Astrocyte (in vitro differentiated cells and primary cell): ENCODE results near the gene MYO16. TPM values are rescaled to one million over a fixed set of nuclear protein-coding genes. Genes with fewer than 3 reads are reported as not detected.

ENCODE experiments used
- DNase-seq: peaks from one replicate; pipeline ENCODE4 v3.0.0-alpha.2; 2010; ENCODE audit warnings: low read depth
- FAIRE-seq: peaks from 2 replicates; lab custom pipeline; 2011; peaks lifted over from hg19 to GRCh38; lab: Jason Lieb, UNC
- H2AFZ ChIP-seq: 2 replicates; pipeline ENCODE4 v1.6.0; 2012; ENCODE audit warnings: low read depth, low read length, inconsistent platforms
- H3K27ac ChIP-seq: 2 replicates; pipeline ENCODE4 v1.5.1; 2011; ENCODE audit warnings: low read depth, low read length, inconsistent platforms
- H3K27me3 ChIP-seq: 2 replicates; pipeline ENCODE4 v1.6.0; 2011; ENCODE audit warnings: low read length, inconsistent platforms; ENCODE audit not compliant: insufficient read depth
- H3K36me3 ChIP-seq: 2 replicates; pipeline ENCODE4 v1.5.1; 2011; ENCODE audit warnings: low read length, inconsistent platforms; ENCODE audit not compliant: insufficient read depth
- H3K4me1 ChIP-seq: 2 replicates; pipeline ENCODE4 v1.5.1; 2011; ENCODE audit warnings: low read length, inconsistent platforms; ENCODE audit not compliant: insufficient read depth
- H3K4me2 ChIP-seq: 2 replicates; pipeline ENCODE4 v1.6.0; 2012; ENCODE audit warnings: low read length, inconsistent platforms
- H3K4me3 ChIP-seq: 2 replicates; pipeline ENCODE4 v1.5.1; 2011; ENCODE audit warnings: low read depth, mild to moderate bottlenecking, low read length, inconsistent platforms; ENCODE audit not compliant: insufficient read depth
- H3K79me2 ChIP-seq: 2 replicates; pipeline ENCODE4 v1.6.0; 2012; ENCODE audit warnings: mild to moderate bottlenecking, low read length, inconsistent platforms; ENCODE audit not compliant: insufficient read depth
- H3K9ac ChIP-seq: 2 replicates; pipeline ENCODE4 v1.6.0; 2012; ENCODE audit warnings: mild to moderate bottlenecking, low read length, inconsistent platforms
- H3K9me3 ChIP-seq: 2 replicates; pipeline ENCODE4 v1.5.1; 2012; ENCODE audit warnings: low read depth, mild to moderate bottlenecking, low read length, inconsistent platforms; ENCODE audit not compliant: insufficient read depth
- H4K20me1 ChIP-seq: 2 replicates; pipeline ENCODE4 v1.6.0; 2012; ENCODE audit warnings: low read length, inconsistent platforms; ENCODE audit not compliant: insufficient read depth
- H3K27ac Mint-ChIP-seq: one replicate; pipeline ENCODE4 v1.8.0; 2021; ENCODE audit warnings: mild to moderate bottlenecking, mixed read lengths; ENCODE audit not compliant: unreplicated experiment
- H3K27me3 Mint-ChIP-seq: one replicate; pipeline ENCODE4 v1.8.0; 2021; ENCODE audit warnings: low read depth, mixed read lengths; ENCODE audit not compliant: unreplicated experiment
- H3K36me3 Mint-ChIP-seq: one replicate; pipeline ENCODE4 v1.8.0; 2021; ENCODE audit warnings: low read depth, mixed read lengths; ENCODE audit not compliant: unreplicated experiment
- H3K4me1 Mint-ChIP-seq: one replicate; pipeline ENCODE4 v1.8.0; 2021; ENCODE audit warnings: low read depth, mixed read lengths; ENCODE audit not compliant: unreplicated experiment
- H3K4me3 Mint-ChIP-seq: one replicate; pipeline ENCODE4 v1.8.0; 2021; ENCODE audit warnings: mild to moderate bottlenecking, moderate library complexity, mixed read lengths; ENCODE audit not compliant: unreplicated experiment
- H3K9me3 Mint-ChIP-seq: one replicate; pipeline ENCODE4 v1.8.0; 2021; ENCODE audit warnings: mild to moderate bottlenecking, mixed read lengths; ENCODE audit not compliant: unreplicated experiment
- CTCF ChIP-seq: IDR thresholded peaks from 2 replicates; pipeline ENCODE4 v1.5.1; 2011; ENCODE audit warnings: low read depth, mild to moderate bottlenecking, inconsistent platforms, low read length, moderate library complexity; ENCODE audit not compliant: insufficient read depth
- EZH2 ChIP-seq: IDR thresholded peaks from 2 replicates; pipeline ENCODE4 v1.6.1; 2012; ENCODE audit warnings: mild to moderate bottlenecking, low read length, inconsistent platforms; ENCODE audit not compliant: insufficient read depth
- total RNA-seq: library from RNA; stranded (reverse); gene quantifications from 2 replicates; pipeline ENCODE4 v1.2.1, GENCODE V29; 2021

MYO16 gene
- total RNA-seq, 1 donor from 2014 or later, result 0.14 TPM

GRCh38 chr13:108834193-108834592, 204.8 kb downstream of the MYO16 start:
- Mint-ChIP-seq H3K36me3 (no peaks in the 10 kb centered on the region), H3K27ac (no peak overlapping the region), H3K4me1 (peaks cover 5% of the 10 kb centered on the region), H3K27me3 (no peaks in the 10 kb centered on the region), H3K4me3 (no peak overlapping the region), H3K9me3 (no peaks in the 10 kb centered on the region)
- Histone ChIP-seq H3K4me2 (no peak overlapping the region), H3K36me3 (no peaks in the 10 kb centered on the region), H4K20me1 (no peaks in the 10 kb centered on the region), H3K27me3 (no peaks in the 10 kb centered on the region), H3K9ac (no peak overlapping the region), H3K9me3 (no peaks in the 10 kb centered on the region), H2AFZ (no peak overlapping the region), H3K27ac (no peak overlapping the region), H3K4me1 (no peaks in the 10 kb centered on the region), H3K4me3 (no peak overlapping the region), H3K79me2 (no peaks in the 10 kb centered on the region)
- TF ChIP-seq EZH2 (no peak), CTCF (no peak)
- FAIRE-seq (no peak), DNase-seq (no peak)

DNA sequence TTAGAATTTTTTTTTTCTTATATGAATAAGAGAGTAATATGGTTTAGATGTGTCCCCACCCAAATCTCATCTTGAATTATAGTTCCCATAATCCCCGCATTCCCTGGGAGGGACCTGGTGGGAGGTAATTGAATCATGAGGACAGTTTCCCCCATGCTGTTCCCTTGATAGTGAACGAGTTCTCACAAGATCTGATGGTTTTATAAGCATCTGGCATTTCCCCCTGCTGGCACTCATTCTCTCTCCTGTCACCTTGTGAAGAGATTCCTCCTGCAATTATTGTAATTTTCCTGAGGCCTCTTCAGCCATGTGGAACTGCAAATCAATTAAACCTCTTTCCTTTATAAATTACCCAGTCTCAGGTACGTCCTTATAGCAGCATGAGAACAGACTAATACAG, 205.7 kb downstream of the MYO16 start:
- no peak for FAIRE-seq
- no peaks in the 10 kb centered on the region for H4K20me1 ChIP-seq

More for the DNA sequence above, 205.7 kb downstream of the MYO16 start:
- DNase-seq, result no peak
- H3K4me2 ChIP-seq, result no peak overlapping the region
- Mint-ChIP-seq H3K27ac (no peak overlapping the region), H3K27me3 (no peaks in the 10 kb centered on the region), H3K4me1 (peaks cover 5% of the 10 kb centered on the region), H3K4me3 (no peak overlapping the region), H3K36me3 (no peaks in the 10 kb centered on the region), H3K9me3 (no peaks in the 10 kb centered on the region)
- H3K79me2 ChIP-seq, result no peaks in the 10 kb centered on the region
- H3K27ac ChIP-seq, result no peak overlapping the region
- H3K27me3 ChIP-seq, result no peaks in the 10 kb centered on the region
- no peaks in the 10 kb centered on the region for H3K4me1 ChIP-seq
- no peaks in the 10 kb centered on the region for H3K9me3 ChIP-seq
- no peak overlapping the region for H3K9ac ChIP-seq
- TF ChIP-seq CTCF, result no peak
- TF ChIP-seq EZH2, result no peak
- no peak overlapping the region for H2AFZ ChIP-seq
- no peaks in the 10 kb centered on the region for H3K36me3 ChIP-seq
- H3K4me3 ChIP-seq, result no peak overlapping the region
